ENCODE measurements around the gene ADAMTS6.

DNA sequence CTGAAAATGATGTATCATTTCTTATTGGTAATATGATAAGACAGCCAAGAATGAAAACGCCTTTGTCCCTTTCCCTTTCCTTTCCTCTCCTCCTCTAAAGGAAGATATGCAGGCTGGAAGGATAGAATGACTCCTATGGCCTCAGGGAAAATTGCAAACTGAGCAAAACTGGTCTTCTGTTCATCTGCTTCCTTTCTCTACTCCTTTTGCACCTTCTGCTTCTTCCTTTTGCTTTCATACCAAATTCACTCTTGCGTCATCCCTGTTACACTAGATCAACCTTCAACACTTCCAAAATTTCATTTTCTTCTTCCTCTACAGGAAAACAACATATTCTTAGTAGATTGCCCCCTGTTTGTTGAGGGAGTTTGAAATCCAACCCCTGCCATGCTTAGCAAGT lies 234.1 kb downstream of the ADAMTS6 start:
- TF ChIP-seq RAD21 (IDR thresholded peaks at IDR 0.05; ENCODE audit: low read depth) (no peak), TAF1 (IDR thresholded peaks at IDR 0.05; ENCODE audit: low read depth) (no peak), CEBPB (IDR thresholded peaks at IDR 0.05) (no peak), CREB1 (IDR thresholded peaks at IDR 0.05; ENCODE audit: low read depth) (no peak), EP300 (IDR thresholded peaks at IDR 0.05; ENCODE audit: borderline replicate concordance) (no peak), YY1 (IDR thresholded peaks at IDR 0.05; ENCODE audit: low read depth) (no peak), ZBTB7A (IDR thresholded peaks at IDR 0.05; ENCODE audit: low read depth) (no peak), NFIC (IDR thresholded peaks at IDR 0.05) (no peak)
- TF ChIP-seq, protein P1, sequence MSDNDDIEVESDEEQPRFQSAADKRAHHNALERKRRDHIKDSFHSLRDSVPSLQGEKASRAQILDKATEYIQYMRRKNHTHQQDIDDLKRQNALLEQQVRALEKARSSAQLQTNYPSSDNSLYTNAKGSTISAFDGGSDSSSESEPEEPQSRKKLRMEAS (IDR thresholded peaks at IDR 0.05), result no peak
- TF ChIP-seq, protein P2, sequence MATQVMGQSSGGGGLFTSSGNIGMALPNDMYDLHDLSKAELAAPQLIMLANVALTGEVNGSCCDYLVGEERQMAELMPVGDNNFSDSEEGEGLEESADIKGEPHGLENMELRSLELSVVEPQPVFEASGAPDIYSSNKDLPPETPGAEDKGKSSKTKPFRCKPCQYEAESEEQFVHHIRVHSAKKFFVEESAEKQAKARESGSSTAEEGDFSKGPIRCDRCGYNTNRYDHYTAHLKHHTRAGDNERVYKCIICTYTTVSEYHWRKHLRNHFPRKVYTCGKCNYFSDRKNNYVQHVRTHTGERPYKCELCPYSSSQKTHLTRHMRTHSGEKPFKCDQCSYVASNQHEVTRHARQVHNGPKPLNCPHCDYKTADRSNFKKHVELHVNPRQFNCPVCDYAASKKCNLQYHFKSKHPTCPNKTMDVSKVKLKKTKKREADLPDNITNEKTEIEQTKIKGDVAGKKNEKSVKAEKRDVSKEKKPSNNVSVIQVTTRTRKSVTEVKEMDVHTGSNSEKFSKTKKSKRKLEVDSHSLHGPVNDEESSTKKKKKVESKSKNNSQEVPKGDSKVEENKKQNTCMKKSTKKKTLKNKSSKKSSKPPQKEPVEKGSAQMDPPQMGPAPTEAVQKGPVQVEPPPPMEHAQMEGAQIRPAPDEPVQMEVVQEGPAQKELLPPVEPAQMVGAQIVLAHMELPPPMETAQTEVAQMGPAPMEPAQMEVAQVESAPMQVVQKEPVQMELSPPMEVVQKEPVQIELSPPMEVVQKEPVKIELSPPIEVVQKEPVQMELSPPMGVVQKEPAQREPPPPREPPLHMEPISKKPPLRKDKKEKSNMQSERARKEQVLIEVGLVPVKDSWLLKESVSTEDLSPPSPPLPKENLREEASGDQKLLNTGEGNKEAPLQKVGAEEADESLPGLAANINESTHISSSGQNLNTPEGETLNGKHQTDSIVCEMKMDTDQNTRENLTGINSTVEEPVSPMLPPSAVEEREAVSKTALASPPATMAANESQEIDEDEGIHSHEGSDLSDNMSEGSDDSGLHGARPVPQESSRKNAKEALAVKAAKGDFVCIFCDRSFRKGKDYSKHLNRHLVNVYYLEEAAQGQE (IDR thresholded peaks at IDR 0.05; ENCODE audit: low read depth), result no peak
- TF ChIP-seq, protein P3, sequence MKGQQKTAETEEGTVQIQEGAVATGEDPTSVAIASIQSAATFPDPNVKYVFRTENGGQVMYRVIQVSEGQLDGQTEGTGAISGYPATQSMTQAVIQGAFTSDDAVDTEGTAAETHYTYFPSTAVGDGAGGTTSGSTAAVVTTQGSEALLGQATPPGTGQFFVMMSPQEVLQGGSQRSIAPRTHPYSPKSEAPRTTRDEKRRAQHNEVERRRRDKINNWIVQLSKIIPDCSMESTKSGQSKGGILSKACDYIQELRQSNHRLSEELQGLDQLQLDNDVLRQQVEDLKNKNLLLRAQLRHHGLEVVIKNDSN (IDR thresholded peaks at IDR 0.05), result no peak

All from Ishikawa (cell line).